Stimulated activated CD4-positive, alpha-beta T cell treated with anti-CD3 and anti-CD28 coated beads, Interleukin-12 subunit alpha, Interleukin-12 subunit beta, amount 100 ng/mL, for 48 hours (primary cell): ENCODE data around the gene ALDH8A1.
A peak's percentile ranks its signal among the peaks of the same experiment; 100 is the strongest.

Experiments used
- DNase-seq, 3 donors: peaks; one replicate each; pipeline ENCODE4 v3.0.0-alpha.2; 2020; ENCODE audit warnings: low read depth in 2 of 3, low spot score in 1 of 3

The ALDH8A1 gene, protein sequence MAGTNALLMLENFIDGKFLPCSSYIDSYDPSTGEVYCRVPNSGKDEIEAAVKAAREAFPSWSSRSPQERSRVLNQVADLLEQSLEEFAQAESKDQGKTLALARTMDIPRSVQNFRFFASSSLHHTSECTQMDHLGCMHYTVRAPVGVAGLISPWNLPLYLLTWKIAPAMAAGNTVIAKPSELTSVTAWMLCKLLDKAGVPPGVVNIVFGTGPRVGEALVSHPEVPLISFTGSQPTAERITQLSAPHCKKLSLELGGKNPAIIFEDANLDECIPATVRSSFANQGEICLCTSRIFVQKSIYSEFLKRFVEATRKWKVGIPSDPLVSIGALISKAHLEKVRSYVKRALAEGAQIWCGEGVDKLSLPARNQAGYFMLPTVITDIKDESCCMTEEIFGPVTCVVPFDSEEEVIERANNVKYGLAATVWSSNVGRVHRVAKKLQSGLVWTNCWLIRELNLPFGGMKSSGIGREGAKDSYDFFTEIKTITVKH

GRCh38 chr6:134949927-134950326, at the start of gene ALDH8A1:
Gene ALDH8A1 (minus strand): TSS chr6:134950101. CDS start chr6:134950053, 48 bp downstream.
- no peak for DNase-seq

- no peak for DNase-seq
These were observed 49.2 kb upstream of the ALDH8A1 start for GRCh38 chr6:134999107-134999506.

- DNase-seq: no peak
These were observed 47.5 kb upstream of the ALDH8A1 start for GRCh38 chr6:134997133-134997995.

DNA sequence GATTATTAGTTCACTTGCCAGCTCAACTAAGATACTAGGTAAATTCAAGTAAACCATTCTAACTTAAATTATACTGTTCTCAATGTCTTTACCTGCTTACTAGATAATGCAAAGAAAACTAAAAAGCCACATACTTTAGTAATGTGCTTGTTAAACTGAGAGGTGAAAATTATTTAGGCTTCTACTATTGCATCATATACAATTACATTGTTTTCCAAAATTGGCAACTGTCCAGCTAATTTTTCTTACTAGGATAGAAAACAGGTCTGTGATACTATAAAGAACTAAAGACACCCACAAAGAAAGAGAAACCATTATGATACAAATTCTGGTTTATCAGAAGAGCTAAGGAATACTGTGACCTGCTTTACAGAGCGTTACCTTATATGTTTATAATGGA, 45.6 kb upstream of the ALDH8A1 start:
- DNase-seq: no peak

DNA sequence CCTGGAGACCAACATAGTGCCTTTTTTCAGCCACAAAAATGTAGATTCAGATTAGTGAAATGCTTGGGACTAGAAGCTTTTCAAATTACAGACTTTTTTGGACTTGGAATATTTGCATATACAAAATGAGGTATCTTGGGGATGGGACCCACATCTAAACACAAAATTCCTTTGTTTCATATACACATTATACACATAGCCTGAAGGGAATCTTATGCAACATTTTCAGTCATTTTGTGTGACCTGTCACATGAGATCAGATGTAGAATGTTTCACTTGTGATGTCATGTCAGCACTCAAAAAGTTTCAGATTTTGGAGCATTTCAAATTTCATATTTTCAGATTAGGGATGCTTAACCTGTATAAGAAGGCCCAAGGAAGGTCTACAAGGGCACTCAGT, 44.5 kb upstream of the ALDH8A1 start:
- no peak for DNase-seq

- DNase-seq: no peak
These were observed 42.3 kb upstream of the ALDH8A1 start for GRCh38 chr6:134992155-134992554.

- DNase-seq: no peak
These were observed 40.4 kb upstream of the ALDH8A1 start for GRCh38 chr6:134990262-134990661.

DNA sequence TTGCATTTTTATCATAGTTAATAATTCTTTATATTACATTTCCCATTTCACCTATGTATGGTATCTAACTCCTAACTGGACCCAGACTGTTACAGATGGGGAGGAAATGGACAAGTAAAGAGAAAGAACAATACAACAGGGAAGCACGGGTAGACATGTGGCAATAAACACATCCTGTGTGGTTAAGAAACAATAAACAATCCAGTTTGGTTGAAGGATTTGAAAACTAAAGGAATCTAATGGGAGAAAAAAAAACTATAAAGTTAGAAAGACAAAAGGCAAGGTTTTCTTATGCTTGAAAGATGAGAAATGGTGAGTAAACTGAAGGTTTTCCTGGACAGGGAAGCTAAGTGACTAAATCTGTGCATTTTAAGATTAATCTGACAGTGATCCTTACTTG, 34.9 kb upstream of the ALDH8A1 start:
- no peak for DNase-seq

GRCh38 chr6:134983823-134984222, 33.9 kb upstream of the ALDH8A1 start:
- no peak for DNase-seq

DNA sequence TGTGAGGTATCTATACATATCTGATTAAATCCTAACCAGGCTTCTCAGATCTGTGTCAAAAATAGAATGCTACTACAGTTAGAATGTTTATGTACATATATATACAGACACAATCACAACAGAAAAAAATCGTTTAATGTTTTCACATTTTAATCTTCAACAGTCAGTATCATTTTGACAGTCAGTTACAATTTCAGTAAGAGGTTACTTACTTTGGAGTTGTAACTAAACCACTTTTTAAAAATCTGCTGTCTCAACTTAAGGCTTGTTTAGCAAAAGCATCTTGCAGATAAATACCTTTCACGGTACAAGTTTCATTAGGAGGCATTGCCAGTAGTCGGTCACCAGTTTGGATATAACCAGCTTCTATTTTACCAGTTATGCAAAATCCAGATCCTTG, 32.3 kb upstream of the ALDH8A1 start:
- DNase-seq: no peak

- DNase-seq: no peak
These were observed 30.9 kb upstream of the ALDH8A1 start for GRCh38 chr6:134980846-134981245.

DNA sequence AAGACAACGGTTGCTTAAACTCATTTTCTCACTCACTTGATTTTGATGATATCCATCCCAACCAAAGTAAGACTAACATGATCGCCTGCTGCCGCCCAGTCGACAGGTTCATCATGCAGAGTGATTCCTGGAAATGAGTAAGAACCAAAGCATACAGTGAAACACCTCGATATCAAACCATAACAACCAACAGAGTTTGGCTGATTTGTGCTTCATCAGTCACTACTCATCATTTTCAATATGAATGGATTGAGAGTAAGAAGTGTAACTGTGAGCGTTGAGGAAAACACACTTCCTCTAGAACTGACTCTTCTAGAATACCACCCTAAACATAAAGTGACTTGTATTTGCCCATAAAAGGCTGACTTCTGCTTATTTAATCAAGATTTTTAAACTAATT, 29.2 kb upstream of the ALDH8A1 start:
- DNase-seq: peak; percentile 31 to 45 (median 41)

DNA sequence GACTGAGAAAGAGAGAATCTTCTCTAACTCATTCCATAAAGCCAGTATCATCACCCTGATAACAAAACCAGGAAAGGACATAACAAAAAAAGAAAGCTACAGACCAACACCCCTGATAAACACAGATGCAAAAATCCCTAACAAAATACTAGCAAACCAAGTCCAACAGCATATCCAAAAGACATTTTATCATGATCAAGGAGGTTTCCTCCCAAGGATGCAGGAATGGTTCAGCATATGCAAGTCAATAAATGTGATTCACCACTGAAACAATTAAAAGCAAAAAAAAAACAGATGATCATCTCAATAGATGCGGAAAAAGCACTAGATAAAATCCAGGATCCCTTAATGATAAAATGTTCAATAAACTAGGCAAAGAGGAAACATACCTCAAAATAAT, 24.5 kb upstream of the ALDH8A1 start:
- no peak for DNase-seq

- DNase-seq: no peak
These were observed 17.8 kb upstream of the ALDH8A1 start for GRCh38 chr6:134967711-134968110.

DNA sequence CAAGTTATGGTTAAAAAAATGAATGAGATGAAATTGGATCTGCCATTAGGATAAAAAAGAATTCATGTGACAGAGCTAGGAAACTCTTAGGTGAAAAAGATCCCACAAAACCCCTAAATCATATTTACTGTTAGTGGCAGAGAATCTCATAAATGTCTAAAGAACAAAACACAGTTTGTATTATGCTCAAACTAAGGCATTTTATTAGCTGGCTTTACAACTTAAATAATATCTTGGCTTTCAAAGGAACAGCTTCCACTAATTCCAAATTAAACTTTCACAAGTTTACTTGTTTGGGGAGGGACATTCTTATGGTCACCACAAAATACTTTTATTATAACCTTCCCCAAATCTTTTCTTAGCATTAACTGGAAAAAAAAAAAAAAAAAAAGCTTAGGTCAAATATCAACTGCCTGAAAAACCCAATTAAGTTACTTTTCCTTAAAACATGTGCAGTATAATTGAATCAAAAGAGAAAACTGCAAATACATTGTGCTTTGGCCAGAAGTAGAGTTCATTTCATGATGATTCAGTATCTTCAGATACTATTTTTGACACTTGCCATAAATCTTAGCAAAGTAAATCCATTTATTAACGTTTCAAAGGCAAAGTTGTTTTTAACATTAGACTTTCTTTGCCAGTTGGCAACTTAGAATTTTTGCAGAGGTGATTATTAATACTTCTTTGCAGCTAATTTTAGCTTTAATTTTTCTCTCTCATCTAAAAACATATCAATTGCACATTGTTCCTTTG, 14.7 kb upstream of the ALDH8A1 start:
- no peak for DNase-seq

DNA sequence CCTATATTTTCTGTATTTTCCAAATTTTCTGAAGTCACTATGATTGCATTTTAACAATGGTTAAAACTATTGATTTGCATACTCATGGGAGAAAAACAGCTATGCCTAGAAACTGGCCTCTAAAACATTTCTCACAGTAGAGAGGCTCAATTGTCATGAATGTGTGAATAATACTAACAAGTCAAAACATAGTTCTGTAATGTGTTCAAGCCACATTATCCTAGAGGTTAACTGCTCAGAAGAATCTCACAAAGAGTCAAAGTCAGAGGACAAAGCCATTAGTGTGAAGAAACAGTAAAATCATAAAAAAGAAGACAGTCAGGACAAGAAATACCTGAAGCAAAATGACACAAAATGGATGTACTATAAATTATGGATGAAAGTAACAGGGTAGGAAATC, 12.5 kb upstream of the ALDH8A1 start:
- no peak for DNase-seq

DNA sequence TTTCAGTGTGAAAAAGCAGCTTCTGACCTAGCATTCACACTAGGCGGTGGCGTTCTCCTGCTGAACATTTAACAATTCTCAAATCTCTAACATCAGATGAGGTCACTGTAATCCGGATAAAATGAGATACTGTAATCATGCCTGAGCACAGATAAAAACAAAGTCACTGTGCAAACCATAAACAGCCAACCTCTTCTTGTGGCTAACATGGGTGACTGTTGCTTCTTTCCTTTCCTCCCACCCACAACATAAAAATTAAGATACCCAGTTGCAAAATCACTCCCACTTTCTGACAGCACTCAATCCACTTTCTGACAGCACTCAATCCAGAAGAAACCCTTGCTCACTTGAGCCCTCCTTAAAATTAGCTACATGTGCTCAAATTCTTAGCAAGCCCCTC, 11.5 kb upstream of the ALDH8A1 start:
- DNase-seq: no peak

- no peak for DNase-seq
These were observed 9.7 kb upstream of the ALDH8A1 start for GRCh38 chr6:134959603-134960002.

DNA sequence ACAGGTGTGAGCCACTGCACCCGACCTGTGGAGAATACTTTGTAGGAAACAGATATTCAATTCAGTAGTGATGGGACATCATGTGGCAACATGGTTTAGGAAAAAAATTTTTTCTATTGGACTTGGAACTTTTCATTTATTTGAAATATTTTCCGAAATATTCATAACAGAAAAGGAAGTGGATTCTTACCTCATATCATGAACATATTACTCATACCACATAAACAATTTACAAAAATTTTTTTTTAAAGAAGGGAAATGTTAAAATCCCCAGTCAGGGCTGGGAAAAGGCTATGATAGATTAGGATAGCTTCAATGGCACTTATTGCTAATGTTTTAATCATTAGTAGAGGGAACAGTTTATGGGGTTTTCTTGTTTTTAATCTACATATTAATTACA, 6.8 kb upstream of the ALDH8A1 start:
- DNase-seq: no peak

DNA sequence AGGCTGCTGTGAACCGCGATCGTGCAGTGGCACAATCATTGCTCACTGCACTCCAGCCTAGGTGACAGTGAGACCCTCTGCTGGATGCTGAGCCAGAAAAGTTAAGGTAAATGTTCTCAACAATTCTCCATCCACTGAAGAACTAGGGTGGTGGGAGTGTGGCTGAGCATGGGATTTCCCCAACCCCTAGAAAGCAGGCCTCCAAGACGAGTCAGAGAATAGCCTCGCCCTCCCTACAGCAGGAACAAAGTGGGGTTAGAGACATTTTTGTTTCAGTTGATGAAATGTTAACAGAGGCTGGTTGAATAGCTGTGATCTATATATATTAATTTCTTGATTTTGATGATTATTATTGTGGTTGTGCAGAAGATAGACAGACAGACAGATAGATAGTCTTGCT, 6.1 kb upstream of the ALDH8A1 start:
- DNase-seq: peak in 1 of 3 donors; percentile 8

GRCh38 chr6:134954272-134955000, 4.5 kb upstream of the ALDH8A1 start:
- DNase-seq: no peak
